Upper lobe of left lung (tissue), 6 donors: ENCODE data around the gene RNU1-2. TPM values are rescaled to one million over a fixed set of nuclear protein-coding genes. Genes with fewer than 3 reads are reported as not detected.
"Not testable (repeated sequence)": the region's sequence is repeated elsewhere in the genome, so short reads cannot be mapped to it uniquely, and the experiment has no call there.

Experiments used
- ATAC-seq, 2 donors: fragments of 200-7000 bp; cut with Tn5 transposase; one replicate each; pipeline ENCODE4 v1.9.1; 2022; ENCODE audit warnings: mild to moderate bottlenecking in 2 of 2, moderate library complexity in 2 of 2; ENCODE audit not compliant: low FRiP score in 2 of 2
- DNase-seq, 2 donors: peaks; one replicate each; pipeline ENCODE4 v3.0.0-alpha.2; 2019 to 2020
- H3K27ac ChIP-seq, 4 donors: fragments of 200-600 bp; sonication (generic); one replicate each; pipeline ENCODE4 v1.5.1; 2016 to 2019
- H3K27me3 ChIP-seq, 4 donors: fragments of 200-600 bp; sonication (generic); one replicate each; pipeline ENCODE4 v1.5.1; 2017 to 2019
- H3K36me3 ChIP-seq, 4 donors: fragments of 200-600 bp; sonication (generic); one replicate each; pipeline ENCODE4 v1.5.1; 2016 to 2019
- H3K4me1 ChIP-seq, 4 donors: fragments of 200-600 bp; sonication (generic); one replicate each; pipeline ENCODE4 v1.5.1; 2018 to 2019
- H3K4me3 ChIP-seq, 4 donors: fragments of 200-600 bp; sonication (generic); one replicate each; pipeline ENCODE4 v1.5.1; 2017 to 2019; ENCODE audit warnings: mild to moderate bottlenecking in 2 of 4, moderate library complexity in 1 of 4
- H3K9me3 ChIP-seq, 4 donors: fragments of 200-600 bp; sonication (generic); one replicate each; pipeline ENCODE4 v1.5.1; 2018 to 2019
- EP300 ChIP-seq, 4 donors: sonication (generic); formaldehyde crosslinking; IDR thresholded peaks; one replicate each; pipeline ENCODE4 v1.5.1; 2017; ENCODE audit warnings: antibody characterized with exemption in 4 of 4, control low read depth in 2 of 4
- POLR2A ChIP-seq, 4 donors: fragments of 450-650 bp; IDR thresholded peaks; one replicate each; pipeline ENCODE4 v1.5.1; 2016 to 2017; ENCODE audit warnings: antibody characterized with exemption in 4 of 4, mild to moderate bottlenecking in 2 of 4
- POLR2AphosphoS5 ChIP-seq, 2 donors: sonication (generic); formaldehyde crosslinking; IDR thresholded peaks; one replicate each; pipeline ENCODE4 v1.5.1; 2017; ENCODE audit warnings: antibody characterized with exemption in 2 of 2
- WGBS, 2 donors: methylation state at CpG; one replicate each; pipeline ENCODE4 v1.1.5; 2017 to 2018; 5-methylcytosine and 5-hydroxymethylcytosine counted together
- total RNA-seq, 6 donors: library from RNA; depleted of rRNA in 4 of 6; stranded (reverse); fragments of >200 nt in 4 of 6; gene quantifications; one replicate each; pipeline versions ENCODE4 v1.1.0 to v1.2.1, GENCODE V29; 2016 to 2021
- TF ChIP-seq, protein P1 (sequence below), 6 experiments: fragments of 450-650 bp in 4 of 6; fragments of 200-600 bp in 2 of 6; sonication (generic) in 2 of 6; IDR thresholded peaks; one replicate each; pipeline ENCODE4 v1.5.1; 2016 to 2019; ENCODE audit warnings: antibody characterized with exemption in 6 of 6
- donor health status: DM: no; HTN: no; CAD: no; lungs with moderate emphysema.
- donor health status: DM: no; HTN: yes; CAD: no; lungs with severe emphysema.

RNU1-2 gene
- total RNA-seq, 6 donors from 2014 or later = under 0.01 to 14,413 (median 1,360) TPM

DNA sequence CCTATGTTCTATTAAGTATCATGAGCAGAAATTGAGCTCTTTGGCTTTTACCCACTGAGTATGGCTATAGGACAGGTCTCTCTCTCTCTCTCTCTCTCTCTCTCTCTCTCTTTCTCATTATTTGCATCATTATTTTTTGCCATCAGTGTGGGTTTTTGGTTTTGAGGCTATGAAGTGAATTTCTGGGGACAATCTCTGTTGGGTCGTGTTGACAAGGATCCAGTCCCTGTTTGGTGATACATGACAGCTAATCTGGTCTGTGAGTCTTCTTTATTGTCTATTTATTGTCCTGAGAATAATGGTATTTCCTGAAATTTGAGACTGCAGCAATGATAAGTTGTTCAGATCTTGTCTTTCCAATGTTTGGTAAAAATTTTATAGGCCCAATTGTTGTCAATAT lies 1.9 kb downstream of the RNU1-2 start:
- not testable (repeated sequence) for H3K9me3 ChIP-seq, H3K27ac ChIP-seq, H3K4me3 ChIP-seq, H3K27me3 ChIP-seq, H3K36me3 ChIP-seq, ATAC-seq, DNase-seq
- H3K4me1 ChIP-seq = peaks cover 6 to 12% (median 7%) of the 10 kb centered on the region in 4 donors
- 40 to 67% methylated on average over 1 of the region's 1 CpG for WGBS, 2 donors

DNA sequence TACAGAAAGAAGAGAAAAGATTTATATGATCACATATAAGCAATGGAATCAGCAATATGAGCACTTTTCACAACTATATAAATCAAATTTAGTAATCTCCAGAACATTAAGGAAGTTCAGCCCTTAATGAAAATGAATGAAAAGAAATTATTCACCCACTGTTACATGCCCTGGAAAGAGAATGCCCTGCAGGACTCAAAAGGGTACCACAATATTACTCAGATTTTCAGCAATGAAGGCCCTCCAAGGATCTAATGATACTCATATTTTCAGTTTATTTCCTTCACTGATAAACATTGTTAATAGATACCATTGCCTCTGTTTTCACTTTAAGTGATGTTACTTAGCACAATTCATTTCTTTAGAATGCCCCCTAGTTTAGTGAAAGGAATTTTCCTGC lies 2.5 kb downstream of the RNU1-2 start:
- not testable (repeated sequence) for H3K36me3 ChIP-seq, H3K9me3 ChIP-seq, H3K4me3 ChIP-seq, DNase-seq, H3K27ac ChIP-seq, H3K4me1 ChIP-seq, ATAC-seq, H3K27me3 ChIP-seq

DNA sequence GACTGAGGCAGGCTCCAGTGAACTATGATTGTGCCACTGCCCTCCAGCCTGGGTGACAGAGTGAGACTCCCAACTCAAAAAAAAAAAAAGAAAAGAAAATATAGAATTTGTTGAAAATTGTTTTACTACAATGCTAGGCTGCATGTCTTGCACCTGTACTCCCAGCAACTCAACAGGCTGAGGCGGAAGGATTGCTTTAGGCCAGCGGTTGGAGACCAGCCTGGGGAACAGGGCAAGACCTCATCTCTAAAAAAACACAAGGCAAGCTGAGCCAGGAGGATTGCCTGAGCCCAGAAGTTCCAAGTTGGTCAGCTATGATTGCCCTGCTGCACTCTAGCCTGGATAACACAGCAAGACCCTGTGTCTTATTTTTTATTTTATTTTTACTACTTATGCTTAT lies 3.2 kb downstream of the RNU1-2 start:
- H3K4me1 ChIP-seq = peaks cover 9 to 13% (median 12%) of the 10 kb centered on the region in 4 donors
- not testable (repeated sequence) for H3K27ac ChIP-seq, H3K27me3 ChIP-seq, H3K4me3 ChIP-seq, H3K36me3 ChIP-seq, H3K9me3 ChIP-seq, DNase-seq, ATAC-seq
- 79 to 87% methylated on average over 2 of the region's 2 CpGs for WGBS, 2 donors

DNA sequence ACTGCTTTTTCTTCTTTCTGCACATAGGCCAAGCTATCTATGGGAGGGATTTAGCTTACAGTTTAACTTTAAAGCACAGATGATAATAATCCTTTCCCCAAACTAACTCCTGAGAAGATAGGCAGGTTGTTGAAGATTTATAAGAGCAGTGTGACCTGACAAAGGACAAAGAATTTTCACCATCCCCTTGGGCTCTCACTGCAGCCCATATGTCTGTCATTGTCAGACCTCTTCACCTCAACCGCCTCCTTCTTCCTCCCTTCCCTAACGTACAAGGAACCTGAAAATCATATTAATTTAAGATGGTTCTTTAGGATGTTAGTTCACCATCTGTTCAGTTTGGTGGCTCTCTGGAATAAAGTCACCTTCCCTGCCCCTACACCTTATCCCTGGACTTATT lies 5.0 kb downstream of the RNU1-2 start:
- Histone ChIP-seq H3K4me1 (peaks cover 16 to 23% (median 17%) of the 10 kb centered on the region in 4 donors), H3K9me3 (peaks cover 0 to 4% (median 0%) of the 10 kb centered on the region in 4 donors), H3K27ac (no peak overlapping the region), H3K36me3 (no peaks in the 10 kb centered on the region), H3K4me3 (no peak overlapping the region), H3K27me3 (no peaks in the 10 kb centered on the region)
- WGBS, 2 donors = 50 to 63% methylated on average over 2 of the region's 2 CpGs
- DNase-seq (no peak), ATAC-seq (no peak)
- TF ChIP-seq POLR2A (IDR thresholded peaks at IDR 0.05) = no peak
- TF ChIP-seq, protein P1, sequence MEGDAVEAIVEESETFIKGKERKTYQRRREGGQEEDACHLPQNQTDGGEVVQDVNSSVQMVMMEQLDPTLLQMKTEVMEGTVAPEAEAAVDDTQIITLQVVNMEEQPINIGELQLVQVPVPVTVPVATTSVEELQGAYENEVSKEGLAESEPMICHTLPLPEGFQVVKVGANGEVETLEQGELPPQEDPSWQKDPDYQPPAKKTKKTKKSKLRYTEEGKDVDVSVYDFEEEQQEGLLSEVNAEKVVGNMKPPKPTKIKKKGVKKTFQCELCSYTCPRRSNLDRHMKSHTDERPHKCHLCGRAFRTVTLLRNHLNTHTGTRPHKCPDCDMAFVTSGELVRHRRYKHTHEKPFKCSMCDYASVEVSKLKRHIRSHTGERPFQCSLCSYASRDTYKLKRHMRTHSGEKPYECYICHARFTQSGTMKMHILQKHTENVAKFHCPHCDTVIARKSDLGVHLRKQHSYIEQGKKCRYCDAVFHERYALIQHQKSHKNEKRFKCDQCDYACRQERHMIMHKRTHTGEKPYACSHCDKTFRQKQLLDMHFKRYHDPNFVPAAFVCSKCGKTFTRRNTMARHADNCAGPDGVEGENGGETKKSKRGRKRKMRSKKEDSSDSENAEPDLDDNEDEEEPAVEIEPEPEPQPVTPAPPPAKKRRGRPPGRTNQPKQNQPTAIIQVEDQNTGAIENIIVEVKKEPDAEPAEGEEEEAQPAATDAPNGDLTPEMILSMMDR (IDR thresholded peaks at IDR 0.05) = peak in 2 of 6 experiments; percentile 14 to 22
- no peak for TF ChIP-seq EP300 (IDR thresholded peaks at IDR 0.05)
- TF ChIP-seq POLR2AphosphoS5 (IDR thresholded peaks at IDR 0.05) = no peak

DNA sequence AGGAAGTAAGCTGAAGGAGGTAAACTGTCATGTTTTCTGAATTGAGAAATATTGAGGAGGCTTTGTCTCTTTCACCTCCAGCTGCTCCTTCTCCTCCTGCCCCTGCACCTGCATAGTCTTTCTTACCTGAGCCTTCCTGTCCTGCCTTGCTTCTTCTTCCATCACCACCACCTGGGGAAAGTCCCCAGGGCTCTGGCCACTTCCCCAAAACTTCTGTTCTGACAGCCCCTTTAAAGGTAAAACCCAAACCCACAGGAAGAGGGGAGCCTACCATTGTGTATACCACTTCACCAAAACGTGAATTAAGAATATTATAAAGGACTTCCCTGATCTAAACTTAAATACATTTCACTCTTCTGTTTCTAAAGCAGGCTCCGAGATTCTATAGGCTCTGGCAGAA lies 5.6 kb downstream of the RNU1-2 start:
- H3K27ac ChIP-seq, H3K36me3 ChIP-seq, ATAC-seq, H3K9me3 ChIP-seq, DNase-seq, H3K4me3 ChIP-seq, H3K27me3 ChIP-seq: not testable (repeated sequence)
- H3K4me1 ChIP-seq = peaks cover 15 to 23% (median 17%) of the 10 kb centered on the region in 4 donors
- 54 to 57% methylated on average over 2 of the region's 2 CpGs for WGBS, 2 donors

DNA sequence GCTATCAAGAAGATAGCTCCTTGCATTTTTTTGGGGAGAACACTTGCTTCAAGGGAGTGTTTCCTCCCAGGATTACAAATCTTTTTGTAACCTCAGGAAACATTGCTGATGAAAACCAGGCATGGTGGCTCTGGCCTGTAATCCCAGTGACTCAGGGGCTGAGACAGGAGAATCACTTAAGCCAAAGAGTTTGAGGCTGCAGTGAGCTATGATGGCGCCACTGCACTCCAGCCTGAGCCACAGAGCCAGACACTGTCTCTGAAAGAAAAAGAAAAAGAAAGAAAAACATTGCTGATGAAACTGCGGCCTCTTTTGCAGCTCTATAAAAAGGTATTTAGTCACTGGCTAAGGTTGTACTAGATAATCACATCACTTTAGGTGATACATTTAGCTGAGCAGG lies 7.3 kb downstream of the RNU1-2 start:
- peaks cover 0 to 12% (median 4%) of the 10 kb centered on the region in 4 donors for H3K9me3 ChIP-seq
- 78 to 100% methylated on average over 2 of the region's 2 CpGs for WGBS, 2 donors
- H3K36me3 ChIP-seq = no peaks in the 10 kb centered on the region
- TF ChIP-seq EP300 (IDR thresholded peaks at IDR 0.05) = no peak
- TF ChIP-seq POLR2AphosphoS5 (IDR thresholded peaks at IDR 0.05) = no peak
- TF ChIP-seq POLR2A (IDR thresholded peaks at IDR 0.05) = no peak
- TF ChIP-seq, protein P1 (IDR thresholded peaks at IDR 0.05) = no peak
- DNase-seq (no peak), ATAC-seq (no peak)
- peak overlapping the region in 3 of 4 donors; percentile 97 to 99 (median 98) for H3K27ac ChIP-seq
- H3K4me3 ChIP-seq = no peak overlapping the region
- H3K27me3 ChIP-seq = no peaks in the 10 kb centered on the region
- peaks cover 10 to 16% (median 10%) of the 10 kb centered on the region in 4 donors for H3K4me1 ChIP-seq

DNA sequence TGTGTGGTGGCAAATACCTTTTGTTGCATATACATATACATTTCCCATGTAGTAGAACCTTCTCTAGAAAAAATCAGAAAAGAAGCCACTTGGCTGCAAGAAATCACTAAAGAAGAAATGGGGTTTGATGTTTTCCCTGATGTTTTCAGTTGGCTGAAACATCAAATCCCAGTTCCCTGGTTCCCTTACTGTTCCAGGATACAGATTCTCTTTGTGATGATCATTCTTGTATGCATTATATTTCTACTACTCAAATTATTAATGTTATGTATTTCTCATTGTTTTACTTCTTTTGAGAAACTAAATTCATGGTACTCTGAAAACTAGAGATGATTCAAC lies 7.6 kb downstream of the RNU1-2 start:
- ATAC-seq = no peak
- Histone ChIP-seq H3K27ac (peak overlapping the region; percentile 94 to 99 (median 98)), H3K4me1 (peaks cover 10 to 16% (median 10%) of the 10 kb centered on the region in 4 donors), H3K27me3 (no peaks in the 10 kb centered on the region), H3K9me3 (peaks cover 0 to 12% (median 4%) of the 10 kb centered on the region in 4 donors), H3K4me3 (peak overlapping the region in 3 of 4 donors; percentile 41 to 52 (median 44)), H3K36me3 (no peaks in the 10 kb centered on the region)
- TF ChIP-seq, protein P1 (IDR thresholded peaks at IDR 0.05) = no peak
- TF ChIP-seq POLR2A (IDR thresholded peaks at IDR 0.05) (no peak), EP300 (IDR thresholded peaks at IDR 0.05) (no peak), POLR2AphosphoS5 (IDR thresholded peaks at IDR 0.05) (no peak)
- no peak for DNase-seq
